Stimulated activated CD4-positive, alpha-beta T cell treated with anti-CD3 and anti-CD28 coated beads, Interleukin-1b, Interleukin-23, amount 100 ng/mL, for 1 hour (primary cell): ENCODE results near the gene HDGFL1.

Source experiments
- DNase-seq, 2 donors: peaks; one replicate each; pipeline ENCODE4 v3.0.0-alpha.2; 2020; ENCODE audit warnings: low read depth in 2 of 2

The HDGFL1 gene

GRCh38 chr6:22590423-22590822 is 21.1 kb downstream of the HDGFL1 start:
- DNase-seq = no peak

DNA sequence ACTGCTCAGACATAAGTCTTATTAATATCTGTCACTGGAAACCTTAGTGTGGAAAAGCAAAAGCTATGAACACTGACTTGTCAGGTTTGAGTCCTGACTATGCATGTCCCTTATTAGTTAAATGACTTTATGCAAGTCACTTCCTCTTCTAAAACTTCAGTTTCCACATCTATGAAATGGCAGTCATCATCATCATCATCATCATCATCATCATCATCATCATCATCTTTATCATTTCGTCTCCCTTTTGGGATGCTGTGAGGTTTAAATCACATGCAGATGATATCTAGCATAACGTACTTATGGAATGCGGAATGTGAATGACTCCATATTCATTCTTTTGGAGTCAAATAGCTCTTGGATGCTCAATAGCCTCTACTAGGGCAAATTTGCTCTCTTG is 24.5 kb downstream of the HDGFL1 start:
- no peak for DNase-seq

DNA sequence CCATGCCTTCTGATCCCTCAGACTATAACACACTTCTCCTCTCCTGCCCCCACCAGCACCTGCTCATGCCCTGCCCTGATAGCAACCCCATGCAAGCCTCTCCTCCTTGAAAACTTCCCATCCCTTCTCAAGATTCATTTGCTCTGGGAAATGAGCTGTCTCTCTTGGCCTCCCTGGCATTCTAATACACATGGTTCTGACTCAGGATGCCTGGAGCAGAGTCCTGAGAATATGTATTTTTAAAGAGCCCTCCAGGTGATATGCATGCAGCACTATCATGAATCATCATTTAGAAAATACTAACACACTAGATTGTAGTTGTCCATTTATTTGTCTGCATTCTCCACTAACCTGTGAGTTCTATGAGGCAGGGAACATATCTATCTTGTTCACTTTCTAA is 26.6 kb downstream of the HDGFL1 start:
- DNase-seq = no peak

- DNase-seq = no peak
These were observed 29.0 kb downstream of the HDGFL1 start for GRCh38 chr6:22598339-22598738.

DNA sequence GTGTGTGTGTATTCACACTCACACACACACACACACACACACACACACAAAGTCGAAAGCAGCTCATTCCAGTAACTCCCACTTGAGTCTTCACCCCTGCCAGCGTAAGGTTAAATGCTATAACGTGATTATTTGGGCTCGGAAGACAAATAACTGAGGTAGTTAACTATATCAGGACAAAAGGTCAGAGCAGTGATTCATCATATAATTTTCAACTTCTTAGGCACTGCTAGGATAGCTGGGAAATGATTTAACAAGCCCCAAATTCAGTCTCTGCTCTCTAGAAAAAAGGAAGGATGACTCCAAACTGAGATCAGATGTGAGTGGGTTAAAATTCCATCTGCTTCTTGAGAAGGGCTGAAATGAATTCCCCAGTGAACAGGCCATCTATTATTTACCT is 30.7 kb downstream of the HDGFL1 start:
- DNase-seq = no peak

DNA sequence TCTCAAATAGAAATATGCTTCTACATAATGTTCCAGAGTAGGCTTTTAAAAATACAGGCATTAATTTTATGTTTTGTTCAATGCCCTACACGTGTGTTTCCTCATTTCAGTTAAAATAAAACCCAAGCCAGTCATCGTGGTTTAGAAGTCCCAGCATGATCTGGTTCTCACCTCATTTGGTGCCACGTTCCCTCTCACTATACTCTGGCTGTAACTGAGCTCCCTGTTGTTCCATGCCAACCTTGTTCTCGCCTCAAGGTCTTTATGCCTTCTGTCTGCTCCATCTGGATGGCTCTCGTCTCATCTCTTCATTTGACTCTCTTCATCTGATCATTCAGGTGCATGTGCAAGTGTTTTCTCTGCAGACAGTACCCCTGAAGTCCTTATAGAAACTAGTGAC is 32.6 kb downstream of the HDGFL1 start:
- no peak for DNase-seq

DNA sequence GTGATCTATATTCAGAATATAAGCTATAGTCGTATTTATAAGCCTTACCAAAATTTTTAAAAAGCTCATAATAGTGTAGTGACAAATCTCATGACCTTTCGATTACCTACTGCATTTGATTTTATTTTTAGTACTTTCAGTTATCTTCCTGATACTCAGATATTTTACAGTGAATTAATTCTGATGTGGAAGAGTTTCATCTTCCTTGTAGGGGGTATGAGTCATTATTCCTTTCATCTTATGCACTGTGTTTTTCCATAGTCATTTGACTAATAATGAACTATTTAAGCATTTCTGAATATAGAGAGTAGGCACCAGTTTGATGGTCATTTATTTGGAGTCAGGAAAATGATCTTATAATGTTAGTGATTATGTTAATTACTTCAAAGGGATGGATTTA is 36.4 kb downstream of the HDGFL1 start:
- DNase-seq = no peak

DNA sequence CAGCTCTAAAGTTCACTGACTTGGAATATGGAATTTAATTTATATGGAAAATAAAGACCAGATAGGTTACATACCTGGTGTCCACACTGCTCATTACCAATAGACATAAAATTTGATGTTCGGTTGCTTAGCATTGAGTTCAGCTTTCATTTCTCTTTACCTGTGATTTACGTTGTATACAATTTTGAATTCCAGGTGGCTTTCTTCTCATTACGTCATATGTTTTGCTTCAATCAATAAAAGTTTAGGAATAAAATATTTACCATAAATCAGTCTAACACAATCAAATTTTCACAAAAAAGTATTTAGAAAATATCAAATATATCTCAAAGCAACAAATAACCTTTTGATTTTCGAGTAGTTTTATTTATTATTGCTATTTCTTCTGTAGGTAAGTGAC is 40.8 kb downstream of the HDGFL1 start:
- no peak for DNase-seq

DNA sequence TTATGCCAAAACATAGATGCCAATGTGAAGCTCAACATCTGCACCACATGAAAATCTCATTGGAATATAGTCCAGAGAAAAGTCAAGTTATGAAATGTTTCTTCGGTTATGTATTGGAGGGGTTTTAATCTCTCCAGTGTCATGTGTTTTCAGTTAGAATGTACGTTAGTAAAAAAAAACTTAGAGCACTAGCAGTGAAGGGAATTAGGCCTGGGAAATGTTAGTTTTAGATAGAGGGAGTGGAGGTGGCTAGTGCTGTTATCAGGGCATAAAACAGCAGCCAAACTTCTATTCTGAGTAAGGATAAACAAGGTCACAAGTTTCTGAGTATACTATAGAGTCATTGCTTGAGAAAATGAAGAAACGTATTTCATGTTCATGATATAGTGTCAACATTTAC is 42.9 kb downstream of the HDGFL1 start:
- no peak for DNase-seq

DNA sequence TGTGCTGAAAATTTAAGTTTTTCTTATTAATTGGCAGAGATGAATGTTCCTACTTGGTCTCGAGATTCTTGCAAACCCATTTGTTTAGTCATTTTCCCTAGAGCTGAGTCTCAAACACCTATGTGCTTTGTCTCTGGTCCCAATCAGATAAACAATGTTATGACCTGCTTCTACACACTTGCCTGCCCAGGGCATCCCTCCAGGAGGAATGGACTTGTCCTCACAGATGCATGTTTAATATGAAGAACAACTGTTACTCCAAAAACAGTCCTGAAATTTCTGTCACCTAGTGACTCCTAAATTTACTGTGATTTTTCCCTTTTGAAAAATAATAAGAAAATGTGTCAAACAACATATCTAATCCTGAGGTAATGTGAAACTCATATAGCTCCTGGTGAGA is 43.7 kb downstream of the HDGFL1 start:
- DNase-seq = no peak

DNA sequence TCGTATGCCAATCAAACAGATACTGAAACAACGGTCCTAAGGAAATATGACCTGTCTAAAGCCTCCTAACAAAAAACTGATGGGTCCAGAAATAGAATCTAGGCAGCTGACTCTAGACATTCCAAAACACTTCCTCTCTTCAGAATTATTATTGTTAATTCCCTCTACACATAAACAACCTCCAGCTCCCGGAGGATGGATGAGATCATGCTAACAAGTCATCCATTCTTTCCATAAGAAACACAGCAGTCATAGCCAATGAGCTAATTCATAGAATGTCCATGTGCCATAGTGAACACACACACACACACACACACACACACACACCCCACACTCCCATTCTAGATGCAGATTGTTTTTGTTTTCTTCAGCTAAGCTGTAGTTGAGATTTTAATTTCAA is 44.3 kb downstream of the HDGFL1 start:
- no peak for DNase-seq

DNA sequence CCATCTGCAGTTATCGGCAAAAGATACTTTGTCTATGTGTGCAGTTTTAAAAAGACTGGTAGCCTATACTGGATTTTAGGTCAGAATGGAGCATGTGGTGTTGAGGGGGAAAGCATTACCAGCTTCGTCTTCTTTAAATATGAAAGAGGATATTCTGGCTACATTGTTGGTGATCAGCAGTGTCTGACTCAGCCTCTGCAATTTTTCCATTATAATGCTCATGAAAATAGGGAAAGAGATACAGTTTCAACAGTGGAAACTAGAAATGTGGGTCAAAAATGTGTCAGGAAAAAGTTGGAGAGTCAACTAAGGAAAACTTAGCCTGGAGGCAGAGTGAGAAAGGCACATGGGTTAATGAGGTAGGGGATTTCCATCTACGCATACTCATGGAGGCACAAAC is 45.2 kb downstream of the HDGFL1 start:
- no peak for DNase-seq

- no peak for DNase-seq
These were observed 51.7 kb downstream of the HDGFL1 start for GRCh38 chr6:22621028-22621427.
